GM11168 (cell line): ENCODE data around the gene BTBD10.

Experiments used
- in situ Hi-C: fragments of 300-500 bp; cut with MboI; formaldehyde crosslinking; loops from one replicate; pipeline ENCODE4 v1.12.0; 2022; ENCODE audit warnings: low sequenced_read_pairs; ENCODE audit not compliant: unreplicated experiment

The BTBD10 gene

DNA sequence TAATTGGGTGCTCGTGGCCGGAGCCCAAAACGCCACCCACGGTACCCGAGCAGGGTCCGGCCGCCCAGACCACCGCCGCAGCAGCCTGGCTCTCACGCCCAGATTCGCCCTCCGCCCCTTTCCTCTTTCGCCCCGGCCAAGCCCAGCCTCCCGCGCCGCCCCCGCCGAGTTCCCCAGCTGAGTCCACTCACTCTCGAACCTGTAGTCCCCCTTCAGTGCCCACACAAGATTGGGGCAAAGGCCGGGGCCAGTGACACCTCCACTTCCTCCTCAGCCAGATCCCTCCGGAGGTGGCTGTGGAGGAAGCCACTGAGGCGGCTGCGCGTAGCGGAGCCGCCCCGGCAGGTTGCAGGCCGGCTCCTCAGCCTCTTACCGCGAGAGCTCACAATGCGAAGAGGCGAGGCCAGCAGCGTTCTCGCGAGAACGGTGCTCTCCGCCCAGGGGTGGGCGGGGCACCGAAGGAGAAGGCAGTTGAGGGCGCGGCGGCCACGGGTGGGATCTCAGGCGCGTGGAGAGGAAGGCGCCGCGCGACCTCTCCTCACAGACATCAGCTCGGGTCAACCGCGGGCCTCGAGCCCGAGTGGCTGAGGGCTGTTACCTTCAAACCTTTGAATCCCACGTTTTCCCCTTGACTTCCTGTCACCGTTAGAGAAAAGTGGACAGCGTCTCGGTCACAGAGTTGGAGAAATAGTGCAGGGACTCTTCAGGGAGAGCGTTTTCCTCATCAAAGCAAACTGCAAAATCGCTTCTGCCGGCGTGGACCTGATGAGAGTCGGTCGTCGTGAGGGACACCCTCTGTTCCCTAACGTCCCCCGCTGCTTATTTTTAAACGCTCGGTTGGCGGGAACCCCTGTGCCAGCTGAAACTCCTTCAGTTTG lies at the start of gene BTBD10:
Gene BTBD10 (minus strand): TSS at position 322 of the 878 bp plus-strand sequence. CDS start 18,098 bp downstream, outside the sequence.
- in situ Hi-C loops: no loop called here

DNA sequence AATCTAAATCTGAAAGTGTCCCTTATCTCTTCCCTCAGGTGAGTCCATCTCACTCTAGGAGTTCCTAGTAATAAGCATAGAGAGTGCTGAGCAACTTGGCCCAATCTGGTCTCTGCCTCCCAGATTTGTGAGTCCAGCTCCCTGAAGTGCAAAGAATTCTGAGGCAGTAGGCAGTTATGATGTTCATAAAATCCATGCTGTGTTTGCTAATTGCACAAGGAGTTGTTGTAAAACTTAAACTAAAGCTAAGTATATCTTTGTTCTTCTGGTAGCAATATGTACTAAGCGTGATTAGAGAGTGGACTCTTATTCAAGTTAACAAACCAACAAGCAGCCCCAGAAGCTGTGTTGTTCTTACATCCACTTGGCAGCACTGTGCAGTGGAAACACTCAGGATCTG lies 40.4 kb upstream of the BTBD10 start:
- in situ Hi-C loops: no loop called here

GRCh38 chr11:13502492-13502891 lies 39.5 kb upstream of the BTBD10 start:
- in situ Hi-C loops: no loop called here

GRCh38 chr11:13495929-13496328 lies 32.9 kb upstream of the BTBD10 start, which contains the start of gene PTH:
TSS of gene PTH (minus strand) at chr11:13495997. CDS start at chr11:13492855, 3,142 bp downstream.
- in situ Hi-C loops: no loop called here

GRCh38 chr11:13494051-13494450 lies 31.0 kb upstream of the BTBD10 start:
- in situ Hi-C loops: no loop called here

DNA sequence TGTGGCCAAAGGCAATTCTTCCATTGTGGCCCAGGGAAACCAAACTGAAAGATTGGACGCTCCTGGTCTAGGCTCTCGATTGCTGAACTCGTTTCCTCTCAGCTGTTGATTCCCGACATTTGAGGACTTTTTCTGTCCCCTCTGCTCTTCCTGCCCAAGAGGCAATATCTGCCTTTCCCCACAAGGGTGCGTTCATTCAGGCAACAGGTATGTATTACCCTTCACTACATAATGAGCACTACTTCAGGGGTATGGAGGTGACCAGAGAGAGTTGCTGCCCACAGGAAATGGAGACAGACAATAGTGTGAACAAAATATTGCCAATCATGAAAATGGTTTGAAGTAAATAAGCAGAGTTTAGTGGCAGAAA lies 24.6 kb upstream of the BTBD10 start:
- in situ Hi-C loops: no loop called here

DNA sequence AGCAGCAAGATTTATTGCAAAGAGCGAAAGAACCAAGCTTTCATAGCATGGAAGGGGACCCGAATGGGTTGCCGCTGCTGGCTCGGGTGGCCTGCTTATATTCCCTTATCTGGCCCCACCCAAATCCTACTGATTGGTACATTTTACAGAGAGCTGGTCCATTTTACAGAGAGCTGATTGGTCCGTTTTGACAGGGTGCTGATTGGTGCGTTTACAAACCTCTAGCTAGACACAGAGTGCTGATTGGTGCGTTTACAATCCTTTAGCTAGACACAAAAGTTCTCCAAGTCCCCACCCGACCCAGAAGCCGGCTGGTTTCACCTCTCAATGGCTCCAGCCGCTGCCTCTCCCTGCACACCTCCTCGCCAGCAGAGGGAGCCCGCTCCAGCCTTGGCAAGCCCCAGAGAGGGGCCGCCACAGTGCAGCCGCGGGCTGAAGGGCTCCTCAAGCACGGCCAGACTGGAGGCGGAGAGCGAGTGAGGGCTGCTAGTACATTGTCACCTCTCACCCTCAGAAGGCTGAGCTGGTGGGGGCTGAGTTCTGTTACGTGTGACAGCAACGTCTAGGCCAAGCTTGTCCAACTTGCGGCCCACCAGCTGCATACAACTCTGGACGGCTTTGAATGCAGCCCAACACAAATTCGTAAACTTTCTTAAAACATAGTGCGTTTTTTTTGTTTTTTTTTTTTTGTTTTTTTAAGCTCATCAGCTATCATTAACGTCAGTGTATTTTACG lies 24.1 kb upstream of the BTBD10 start:
- in situ Hi-C loops: no loop called here

DNA sequence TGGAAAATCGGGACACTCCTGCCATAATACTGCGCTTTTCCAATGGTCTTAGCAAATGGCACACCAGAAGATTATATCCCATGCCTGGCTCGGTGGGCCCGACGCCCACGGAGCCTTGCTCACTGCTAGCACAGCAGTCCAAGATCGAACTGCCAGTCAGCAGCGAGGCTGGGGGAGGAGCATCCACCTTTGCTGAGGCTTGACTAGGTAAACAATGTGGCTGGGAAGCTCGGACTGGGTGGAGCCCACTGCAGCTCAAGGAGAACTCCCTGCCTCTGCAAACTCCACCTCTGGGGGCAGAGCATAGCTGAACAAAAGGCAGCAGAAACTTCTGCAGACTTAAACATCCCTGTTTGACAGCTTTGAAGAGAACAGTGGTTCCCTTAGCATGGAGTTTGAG lies 17.2 kb upstream of the BTBD10 start:
- in situ Hi-C loops: no loop called here

- in situ Hi-C loops: no loop called here
Measured at GRCh38 chr11:13479688-13480087, 16.7 kb upstream of the BTBD10 start.

GRCh38 chr11:13475091-13475490 lies 12.1 kb upstream of the BTBD10 start:
- in situ Hi-C loops: no loop called here

DNA sequence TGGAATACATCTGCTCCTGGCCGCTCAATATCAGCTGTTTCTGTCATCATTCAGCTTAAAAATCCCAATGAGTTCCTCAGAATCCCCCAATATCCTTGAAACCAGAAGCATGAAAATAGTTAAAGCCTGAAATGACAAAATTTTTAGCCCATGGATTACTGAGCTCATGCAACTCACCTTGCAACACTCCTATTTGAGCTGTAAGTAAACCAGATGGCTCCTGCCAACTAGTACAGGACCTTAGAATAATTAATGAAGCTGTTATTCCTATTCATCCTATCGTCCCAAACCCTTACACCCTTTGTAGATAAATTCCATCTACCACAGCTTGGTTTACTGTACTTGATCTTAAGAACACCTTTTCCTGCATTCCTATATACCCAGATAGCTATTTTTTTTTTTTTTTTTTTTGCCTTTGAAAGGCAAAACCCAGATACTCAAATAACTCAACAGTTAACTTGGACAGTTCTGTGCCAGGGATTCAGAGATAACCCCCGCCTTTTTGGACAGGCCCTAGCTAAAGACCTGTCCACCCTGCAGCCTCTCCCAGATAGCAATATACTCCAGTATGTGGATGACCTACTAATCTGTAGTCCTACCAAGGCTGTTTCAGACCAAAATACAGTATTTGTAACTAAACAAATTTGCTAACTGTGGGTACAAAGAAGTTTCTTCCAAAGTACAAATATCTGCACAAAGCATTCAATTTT lies 10.1 kb upstream of the BTBD10 start:
- in situ Hi-C loops: no loop called here

GRCh38 chr11:13468750-13469149 lies 5.7 kb upstream of the BTBD10 start:
- in situ Hi-C loops: no loop called here

- in situ Hi-C loops: no loop called here
Measured at GRCh38 chr11:13465909-13466371, 2.9 kb upstream of the BTBD10 start.

- in situ Hi-C loops: no loop called here
Measured at GRCh38 chr11:13463779-13464290, 813 bp upstream of the BTBD10 start.

- in situ Hi-C loops: no loop called here
Measured at GRCh38 chr11:13462311-13462900, 616 bp downstream of the BTBD10 start.

- in situ Hi-C loops: no loop called here
Measured at GRCh38 chr11:13461291-13461690, 1.7 kb downstream of the BTBD10 start.

DNA sequence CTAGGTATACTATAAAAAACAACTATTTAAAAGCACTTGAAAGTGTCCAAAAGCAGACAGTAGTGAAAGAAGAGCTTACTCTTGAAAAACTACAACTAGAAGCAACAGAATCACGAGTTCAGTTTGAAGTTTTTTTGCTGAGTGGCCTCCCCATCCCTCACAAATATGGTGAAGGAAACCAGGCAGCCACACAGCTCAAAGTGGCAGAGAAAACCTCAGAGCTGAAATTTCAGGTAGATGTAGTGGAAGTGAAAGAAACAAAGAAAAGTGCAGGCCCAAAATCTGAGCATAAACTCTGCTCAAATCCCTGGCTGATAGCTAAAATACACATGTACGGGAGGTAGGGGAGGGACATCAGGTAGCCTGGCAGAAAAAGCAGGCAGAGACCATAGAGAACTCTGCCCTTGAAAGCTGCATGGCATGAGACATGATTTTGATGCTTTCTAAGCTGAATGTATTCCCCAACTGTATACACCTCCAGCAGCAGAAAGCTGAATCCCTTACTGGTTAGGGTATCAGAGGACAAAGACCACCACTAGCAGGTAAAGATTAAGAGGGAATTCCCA lies 12.1 kb downstream of the BTBD10 start:
- in situ Hi-C loops: no loop called here

- in situ Hi-C loops: no loop called here
Measured at GRCh38 chr11:13449522-13449921, 13.5 kb downstream of the BTBD10 start.

DNA sequence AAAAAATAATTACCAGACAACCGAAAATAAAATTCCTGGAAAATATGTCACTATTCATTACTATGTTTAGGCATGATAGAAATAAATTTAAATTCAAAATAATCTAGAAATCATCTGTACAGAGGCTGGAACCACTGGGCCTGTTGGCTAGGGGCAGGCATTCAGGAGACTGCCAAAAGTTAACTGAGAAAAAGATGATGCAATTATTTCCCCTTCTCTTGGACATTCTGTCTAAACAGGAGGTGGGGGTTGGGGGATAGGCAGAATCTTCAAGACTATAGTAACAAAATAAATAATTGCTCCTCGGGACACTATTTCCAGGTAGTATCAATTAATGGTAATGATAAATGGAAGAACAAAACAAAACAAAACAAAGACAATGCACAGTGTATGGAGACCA lies 14.1 kb downstream of the BTBD10 start:
- in situ Hi-C loops: no loop called here

DNA sequence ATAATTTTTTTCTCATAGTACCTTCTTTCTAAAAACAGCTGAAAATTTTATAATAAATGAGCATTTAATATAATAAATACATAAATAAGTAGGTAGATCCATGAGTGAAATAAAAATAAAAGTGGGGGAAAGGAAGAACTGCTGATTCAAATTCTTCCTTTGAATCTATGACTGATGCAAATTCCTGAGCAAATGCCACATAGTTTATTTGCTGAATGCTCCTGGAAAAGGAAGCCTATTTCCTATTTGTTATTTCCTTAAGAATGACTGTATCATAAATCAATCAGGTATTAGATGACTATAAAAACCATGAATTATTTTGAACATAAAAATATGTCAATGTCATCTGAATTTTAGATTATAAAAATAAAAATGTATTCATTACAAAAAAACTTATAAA lies 16.6 kb downstream of the BTBD10 start:
- in situ Hi-C loops: no loop called here
